GM23338 (cell line): ENCODE results near the gene CYBA. TPM values are rescaled to one million over a fixed set of nuclear protein-coding genes. Genes with fewer than 3 reads are reported as not detected.

Experiments used
- ATAC-seq: fragments of 200-7000 bp; cut with Tn5 transposase; 3 replicates; pipeline ENCODE4 v1.9.1; 2020
- DNase-seq: peaks from one replicate; pipeline ENCODE4 v3.0.0-alpha.2; 2015; ENCODE audit warnings: low spot score
- H2AFZ ChIP-seq: fragments of 200-600 bp; sonication (generic); 2 replicates; pipeline ENCODE4 v1.8.0; 2016; ENCODE audit warnings: antibody characterized with exemption, mild to moderate bottlenecking, moderate library complexity
- H3F3A ChIP-seq: fragments of 200-600 bp; sonication (generic); replicated peaks from 2 replicates; pipeline ENCODE4 v1.8.0; 2017; ENCODE audit warnings: antibody characterized with exemption, mixed run types, low read depth
- H3K27ac ChIP-seq: fragments of 200-600 bp; sonication (generic); 2 replicates; pipeline ENCODE4 v1.6.1; 2016; ENCODE audit warnings: low read depth
- H3K27me3 ChIP-seq: fragments of 200-600 bp; sonication (generic); 2 replicates; pipeline ENCODE4 v1.8.0; 2016; ENCODE audit warnings: mild to moderate bottlenecking, mixed run types, moderate library complexity; ENCODE audit not compliant: insufficient read depth
- H3K36me3 ChIP-seq: fragments of 200-600 bp; sonication (generic); 2 replicates; pipeline ENCODE4 v1.8.0; 2016; ENCODE audit warnings: mild to moderate bottlenecking; ENCODE audit not compliant: insufficient read depth
- H3K4me1 ChIP-seq: fragments of 200-600 bp; sonication (generic); 2 replicates; pipeline ENCODE4 v1.8.0; 2016; ENCODE audit warnings: mild to moderate bottlenecking, moderate library complexity; ENCODE audit not compliant: insufficient read depth
- H3K4me2 ChIP-seq: fragments of 200-600 bp; sonication (generic); 2 replicates; pipeline ENCODE4 v1.7.1; 2017; ENCODE audit warnings: mixed run types
- H3K4me3 ChIP-seq: fragments of 200-600 bp; sonication (generic); 2 replicates; pipeline ENCODE4 v1.6.1; 2016; ENCODE audit warnings: mixed run types
- H3K79me2 ChIP-seq: fragments of 200-600 bp; sonication (generic); replicated peaks from 2 replicates; pipeline ENCODE4 v1.8.0; 2017; ENCODE audit warnings: mild to moderate bottlenecking; ENCODE audit not compliant: insufficient read depth
- H3K9me2 ChIP-seq: fragments of 200-600 bp; sonication (generic); 2 replicates; pipeline ENCODE4 v1.8.0; 2017; ENCODE audit not compliant: insufficient read depth
- H4K20me1 ChIP-seq: fragments of 200-600 bp; sonication (generic); replicated peaks from 2 replicates; pipeline ENCODE4 v1.8.0; 2017; ENCODE audit warnings: mild to moderate bottlenecking; ENCODE audit not compliant: insufficient read depth
- H3K27ac Mint-ChIP-seq: 2 replicates; pipeline ENCODE4 v1.8.0; 2020; ENCODE audit warnings: inconsistent platforms, mild to moderate bottlenecking, moderate library complexity, mixed read lengths
- H3K27me3 Mint-ChIP-seq: 3 replicates; pipeline ENCODE4 v1.8.0; 2022; ENCODE audit warnings: low read depth, mild to moderate bottlenecking, moderate library complexity, mixed read lengths, inconsistent platforms; ENCODE audit not compliant: insufficient read depth, poor library complexity
- H3K36me3 Mint-ChIP-seq: 3 replicates; pipeline ENCODE4 v1.8.0; 2021; ENCODE audit warnings: low read depth, mild to moderate bottlenecking, inconsistent platforms, moderate library complexity, mixed read lengths
- H3K4me1 Mint-ChIP-seq: 3 replicates; pipeline ENCODE4 v1.8.0; 2020; ENCODE audit warnings: mild to moderate bottlenecking, inconsistent platforms, mixed read lengths
- H3K4me3 Mint-ChIP-seq: 3 replicates; pipeline ENCODE4 v1.8.0; 2021; ENCODE audit warnings: moderate library complexity, mild to moderate bottlenecking, inconsistent platforms, mixed read lengths
- H3K9me3 Mint-ChIP-seq: 3 replicates; pipeline ENCODE4 v1.8.0; 2020; ENCODE audit warnings: moderate library complexity, mild to moderate bottlenecking, inconsistent platforms, mixed read lengths
- CREB1 ChIP-seq: fragments of 250-450 bp; sonication (Bioruptor Pico); IDR thresholded peaks from 2 replicates; pipeline ENCODE4 v1.5.0; 2020; ENCODE audit warnings: low read depth, mild to moderate bottlenecking, moderate library complexity
- EZH2 ChIP-seq: fragments of 200-600 bp; sonication (generic); IDR thresholded peaks from one replicate; pipeline ENCODE4 v1.8.0; 2017; ENCODE audit warnings: antibody characterized with exemption, mild to moderate bottlenecking, low read depth; ENCODE audit not compliant: unreplicated experiment
- EZH2phosphoT487 ChIP-seq: fragments of 200-600 bp; sonication (generic); IDR thresholded peaks from one replicate; pipeline ENCODE4 v1.8.1; 2018; ENCODE audit warnings: antibody characterized with exemption; ENCODE audit not compliant: unreplicated experiment
- JUNB ChIP-seq: IDR thresholded peaks from one replicate; pipeline ENCODE4 v1.6.1; 2016; ENCODE audit warnings: antibody characterized with exemption; ENCODE audit not compliant: unreplicated experiment
- NANOG ChIP-seq: IDR thresholded peaks from 2 replicates; pipeline ENCODE4 v1.6.1; 2016; ENCODE audit warnings: antibody characterized with exemption, borderline replicate concordance
- POLR2AphosphoS5 ChIP-seq: IDR thresholded peaks from 2 replicates; pipeline ENCODE4 v1.6.1; 2016; ENCODE audit warnings: antibody characterized with exemption, low read depth
- STAT1 ChIP-seq: IDR thresholded peaks from one replicate; pipeline ENCODE4 v1.6.1; 2016; ENCODE audit warnings: antibody characterized with exemption; ENCODE audit not compliant: unreplicated experiment
- ZNF114 ChIP-seq: fragments of 250-450 bp; sonication (Bioruptor Pico); IDR thresholded peaks from 2 replicates; pipeline ENCODE4 v1.5.0; 2020; ENCODE audit warnings: mild to moderate bottlenecking, moderate library complexity
- ZNF331 ChIP-seq: fragments of 250-450 bp; sonication (Bioruptor Pico); IDR thresholded peaks from 2 replicates; pipeline ENCODE4 v1.5.0; 2020; ENCODE audit warnings: low read depth, mild to moderate bottlenecking, moderate library complexity
- polyA plus RNA-seq: library from polyadenylated mRNA; unstranded; fragments of >200 nt; fragmentation: Nextera tagmentation; extraction: Ambion mirVana; gene quantifications from 2 replicates; pipeline ENCODE4 v1.2.1, GENCODE V29; 2016
- total RNA-seq: library from RNA; depleted of rRNA; stranded (reverse); fragments of >200 nt; shearing (Covaris generic); gene quantifications from 2 replicates; pipeline ENCODE4 v1.2.3, GENCODE V29; 2014
- TF ChIP-seq, protein P1 (sequence below), 2 experiments: fragments of 200-600 bp in 1 of 2; sonication (generic) in 1 of 2; conservative IDR thresholded peaks; 2 replicates each; pipeline versions ENCODE4 v1.5.1 to v1.6.1; 2016 to 2017; ENCODE audit warnings: antibody characterized with exemption in 2 of 2, low read depth in 2 of 2, mild to moderate bottlenecking in 2 of 2, moderate library complexity in 1 of 2
- TF ChIP-seq, protein P2 (sequence below): fragments of 250-450 bp; sonication (Bioruptor Pico); IDR thresholded peaks from 2 replicates; pipeline ENCODE4 v1.5.0; 2020; ENCODE audit warnings: mild to moderate bottlenecking, moderate library complexity
- TF ChIP-seq, protein P3 (sequence below): IDR thresholded peaks from one replicate; pipeline ENCODE4 v1.6.1; 2018; ENCODE audit warnings: antibody characterized with exemption; ENCODE audit not compliant: unreplicated experiment
- TF ChIP-seq, protein P4 (sequence below): IDR thresholded peaks from 2 replicates; pipeline ENCODE4 v1.6.1; 2016; ENCODE audit warnings: antibody characterized with exemption

The CYBA gene
- total and polyA plus RNA-seq, 2 experiments from 2014 or later, result 275 to 281 TPM

DNA sequence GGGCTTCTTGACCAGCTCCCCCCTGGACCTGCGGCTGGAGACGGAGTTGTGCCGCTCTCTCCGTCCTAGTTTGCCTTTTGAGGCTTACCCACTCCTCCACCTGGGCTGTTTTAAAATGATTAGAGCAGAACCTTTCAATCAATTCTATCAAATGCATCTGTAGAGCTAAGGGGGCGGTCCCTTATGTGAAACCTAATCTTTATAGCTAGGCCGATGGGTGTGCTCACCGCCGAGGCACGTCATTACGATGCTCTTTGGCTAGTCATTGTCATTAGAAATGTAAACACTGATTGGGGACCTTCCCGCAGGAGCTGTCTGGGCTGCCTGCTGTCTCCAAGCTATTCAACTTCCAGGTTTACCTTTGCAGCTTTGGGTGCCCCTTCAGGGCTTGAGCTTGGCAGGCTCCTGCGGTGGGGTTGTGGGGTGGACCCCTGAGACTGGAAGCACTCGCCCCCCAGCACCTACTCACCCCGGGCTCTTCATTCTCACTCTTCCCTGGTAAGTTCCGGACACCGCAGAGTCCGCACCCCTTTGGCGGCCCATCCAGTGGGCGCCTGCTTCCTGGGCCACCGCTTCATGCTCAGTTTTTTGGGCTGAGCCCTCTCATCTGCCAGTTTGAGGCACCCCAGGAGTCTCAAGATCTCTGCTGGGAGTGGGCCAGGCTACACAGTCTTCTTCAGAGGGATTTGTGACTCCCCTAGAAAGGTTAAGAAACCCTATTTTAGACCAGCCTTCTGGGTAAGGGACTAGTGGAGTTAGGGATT lies 33.4 kb downstream of the CYBA start:
- no peaks in the 10 kb centered on the region for H3K4me1 ChIP-seq
- peaks cover 36% of the 10 kb centered on the region for H3K4me1 Mint-ChIP-seq
- H2AFZ ChIP-seq, result no peak overlapping the region
- H3K36me3 ChIP-seq, result peaks cover 5% of the 10 kb centered on the region
- H3K27ac Mint-ChIP-seq, result peak overlapping the region; percentile 41
- H3K4me3 Mint-ChIP-seq, result no peak overlapping the region
- H3K9me2 ChIP-seq, result no peaks in the 10 kb centered on the region
- H3K79me2 ChIP-seq, result peaks cover 49% of the 10 kb centered on the region
- H3K36me3 Mint-ChIP-seq, result peaks cover 37% of the 10 kb centered on the region
- peaks cover 4% of the 10 kb centered on the region for H3K27me3 Mint-ChIP-seq
- no peaks in the 10 kb centered on the region for H3K27me3 ChIP-seq
- no peak overlapping the region for H3K4me3 ChIP-seq
- H3K27ac ChIP-seq, result no peak overlapping the region
- ATAC-seq, result peak; percentile 64
- no peak for TF ChIP-seq STAT1
- TF ChIP-seq EZH2phosphoT487, result no peak
- TF ChIP-seq, protein P1, sequence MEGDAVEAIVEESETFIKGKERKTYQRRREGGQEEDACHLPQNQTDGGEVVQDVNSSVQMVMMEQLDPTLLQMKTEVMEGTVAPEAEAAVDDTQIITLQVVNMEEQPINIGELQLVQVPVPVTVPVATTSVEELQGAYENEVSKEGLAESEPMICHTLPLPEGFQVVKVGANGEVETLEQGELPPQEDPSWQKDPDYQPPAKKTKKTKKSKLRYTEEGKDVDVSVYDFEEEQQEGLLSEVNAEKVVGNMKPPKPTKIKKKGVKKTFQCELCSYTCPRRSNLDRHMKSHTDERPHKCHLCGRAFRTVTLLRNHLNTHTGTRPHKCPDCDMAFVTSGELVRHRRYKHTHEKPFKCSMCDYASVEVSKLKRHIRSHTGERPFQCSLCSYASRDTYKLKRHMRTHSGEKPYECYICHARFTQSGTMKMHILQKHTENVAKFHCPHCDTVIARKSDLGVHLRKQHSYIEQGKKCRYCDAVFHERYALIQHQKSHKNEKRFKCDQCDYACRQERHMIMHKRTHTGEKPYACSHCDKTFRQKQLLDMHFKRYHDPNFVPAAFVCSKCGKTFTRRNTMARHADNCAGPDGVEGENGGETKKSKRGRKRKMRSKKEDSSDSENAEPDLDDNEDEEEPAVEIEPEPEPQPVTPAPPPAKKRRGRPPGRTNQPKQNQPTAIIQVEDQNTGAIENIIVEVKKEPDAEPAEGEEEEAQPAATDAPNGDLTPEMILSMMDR (conservative IDR thresholded peaks at IDR 0.05; ENCODE audit: low read depth in 2 of 2), result no peak
- no peak for TF ChIP-seq ZNF114
- no peak for TF ChIP-seq JUNB
- TF ChIP-seq, protein P2, sequence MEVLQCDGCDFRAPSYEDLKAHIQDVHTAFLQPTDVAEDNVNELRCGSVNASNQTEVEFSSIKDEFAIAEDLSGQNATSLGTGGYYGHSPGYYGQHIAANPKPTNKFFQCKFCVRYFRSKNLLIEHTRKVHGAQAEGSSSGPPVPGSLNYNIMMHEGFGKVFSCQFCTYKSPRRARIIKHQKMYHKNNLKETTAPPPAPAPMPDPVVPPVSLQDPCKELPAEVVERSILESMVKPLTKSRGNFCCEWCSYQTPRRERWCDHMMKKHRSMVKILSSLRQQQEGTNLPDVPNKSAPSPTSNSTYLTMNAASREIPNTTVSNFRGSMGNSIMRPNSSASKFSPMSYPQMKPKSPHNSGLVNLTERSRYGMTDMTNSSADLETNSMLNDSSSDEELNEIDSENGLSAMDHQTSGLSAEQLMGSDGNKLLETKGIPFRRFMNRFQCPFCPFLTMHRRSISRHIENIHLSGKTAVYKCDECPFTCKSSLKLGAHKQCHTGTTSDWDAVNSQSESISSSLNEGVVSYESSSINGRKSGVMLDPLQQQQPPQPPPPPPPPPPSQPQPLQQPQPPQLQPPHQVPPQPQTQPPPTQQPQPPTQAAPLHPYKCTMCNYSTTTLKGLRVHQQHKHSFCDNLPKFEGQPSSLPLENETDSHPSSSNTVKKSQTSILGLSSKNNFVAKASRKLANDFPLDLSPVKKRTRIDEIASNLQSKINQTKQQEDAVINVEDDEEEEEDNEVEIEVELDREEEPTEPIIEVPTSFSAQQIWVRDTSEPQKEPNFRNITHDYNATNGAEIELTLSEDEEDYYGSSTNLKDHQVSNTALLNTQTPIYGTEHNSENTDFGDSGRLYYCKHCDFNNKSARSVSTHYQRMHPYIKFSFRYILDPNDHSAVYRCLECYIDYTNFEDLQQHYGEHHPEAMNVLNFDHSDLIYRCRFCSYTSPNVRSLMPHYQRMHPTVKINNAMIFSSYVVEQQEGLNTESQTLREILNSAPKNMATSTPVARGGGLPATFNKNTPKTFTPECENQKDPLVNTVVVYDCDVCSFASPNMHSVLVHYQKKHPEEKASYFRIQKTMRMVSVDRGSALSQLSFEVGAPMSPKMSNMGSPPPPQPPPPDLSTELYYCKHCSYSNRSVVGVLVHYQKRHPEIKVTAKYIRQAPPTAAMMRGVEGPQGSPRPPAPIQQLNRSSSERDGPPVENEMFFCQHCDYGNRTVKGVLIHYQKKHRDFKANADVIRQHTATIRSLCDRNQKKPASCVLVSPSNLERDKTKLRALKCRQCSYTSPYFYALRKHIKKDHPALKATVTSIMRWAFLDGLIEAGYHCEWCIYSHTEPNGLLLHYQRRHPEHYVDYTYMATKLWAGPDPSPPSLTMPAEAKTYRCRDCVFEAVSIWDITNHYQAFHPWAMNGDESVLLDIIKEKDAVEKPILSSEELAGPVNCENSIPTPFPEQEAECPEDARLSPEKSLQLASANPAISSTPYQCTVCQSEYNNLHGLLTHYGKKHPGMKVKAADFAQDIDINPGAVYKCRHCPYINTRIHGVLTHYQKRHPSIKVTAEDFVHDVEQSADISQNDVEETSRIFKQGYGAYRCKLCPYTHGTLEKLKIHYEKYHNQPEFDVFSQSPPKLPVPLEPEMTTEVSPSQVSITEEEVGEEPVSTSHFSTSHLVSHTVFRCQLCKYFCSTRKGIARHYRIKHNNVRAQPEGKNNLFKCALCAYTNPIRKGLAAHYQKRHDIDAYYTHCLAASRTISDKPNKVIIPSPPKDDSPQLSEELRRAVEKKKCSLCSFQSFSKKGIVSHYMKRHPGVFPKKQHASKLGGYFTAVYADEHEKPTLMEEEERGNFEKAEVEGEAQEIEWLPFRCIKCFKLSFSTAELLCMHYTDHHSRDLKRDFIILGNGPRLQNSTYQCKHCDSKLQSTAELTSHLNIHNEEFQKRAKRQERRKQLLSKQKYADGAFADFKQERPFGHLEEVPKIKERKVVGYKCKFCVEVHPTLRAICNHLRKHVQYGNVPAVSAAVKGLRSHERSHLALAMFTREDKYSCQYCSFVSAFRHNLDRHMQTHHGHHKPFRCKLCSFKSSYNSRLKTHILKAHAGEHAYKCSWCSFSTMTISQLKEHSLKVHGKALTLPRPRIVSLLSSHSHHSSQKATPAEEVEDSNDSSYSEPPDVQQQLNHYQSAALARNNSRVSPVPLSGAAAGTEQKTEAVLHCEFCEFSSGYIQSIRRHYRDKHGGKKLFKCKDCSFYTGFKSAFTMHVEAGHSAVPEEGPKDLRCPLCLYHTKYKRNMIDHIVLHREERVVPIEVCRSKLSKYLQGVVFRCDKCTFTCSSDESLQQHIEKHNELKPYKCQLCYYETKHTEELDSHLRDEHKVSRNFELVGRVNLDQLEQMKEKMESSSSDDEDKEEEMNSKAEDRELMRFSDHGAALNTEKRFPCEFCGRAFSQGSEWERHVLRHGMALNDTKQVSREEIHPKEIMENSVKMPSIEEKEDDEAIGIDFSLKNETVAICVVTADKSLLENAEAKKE (CRISPR knock-in tag), result no peak
- TF ChIP-seq CREB1 (CRISPR knock-in tag), result no peak
- TF ChIP-seq, protein P3, sequence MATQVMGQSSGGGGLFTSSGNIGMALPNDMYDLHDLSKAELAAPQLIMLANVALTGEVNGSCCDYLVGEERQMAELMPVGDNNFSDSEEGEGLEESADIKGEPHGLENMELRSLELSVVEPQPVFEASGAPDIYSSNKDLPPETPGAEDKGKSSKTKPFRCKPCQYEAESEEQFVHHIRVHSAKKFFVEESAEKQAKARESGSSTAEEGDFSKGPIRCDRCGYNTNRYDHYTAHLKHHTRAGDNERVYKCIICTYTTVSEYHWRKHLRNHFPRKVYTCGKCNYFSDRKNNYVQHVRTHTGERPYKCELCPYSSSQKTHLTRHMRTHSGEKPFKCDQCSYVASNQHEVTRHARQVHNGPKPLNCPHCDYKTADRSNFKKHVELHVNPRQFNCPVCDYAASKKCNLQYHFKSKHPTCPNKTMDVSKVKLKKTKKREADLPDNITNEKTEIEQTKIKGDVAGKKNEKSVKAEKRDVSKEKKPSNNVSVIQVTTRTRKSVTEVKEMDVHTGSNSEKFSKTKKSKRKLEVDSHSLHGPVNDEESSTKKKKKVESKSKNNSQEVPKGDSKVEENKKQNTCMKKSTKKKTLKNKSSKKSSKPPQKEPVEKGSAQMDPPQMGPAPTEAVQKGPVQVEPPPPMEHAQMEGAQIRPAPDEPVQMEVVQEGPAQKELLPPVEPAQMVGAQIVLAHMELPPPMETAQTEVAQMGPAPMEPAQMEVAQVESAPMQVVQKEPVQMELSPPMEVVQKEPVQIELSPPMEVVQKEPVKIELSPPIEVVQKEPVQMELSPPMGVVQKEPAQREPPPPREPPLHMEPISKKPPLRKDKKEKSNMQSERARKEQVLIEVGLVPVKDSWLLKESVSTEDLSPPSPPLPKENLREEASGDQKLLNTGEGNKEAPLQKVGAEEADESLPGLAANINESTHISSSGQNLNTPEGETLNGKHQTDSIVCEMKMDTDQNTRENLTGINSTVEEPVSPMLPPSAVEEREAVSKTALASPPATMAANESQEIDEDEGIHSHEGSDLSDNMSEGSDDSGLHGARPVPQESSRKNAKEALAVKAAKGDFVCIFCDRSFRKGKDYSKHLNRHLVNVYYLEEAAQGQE, result no peak
- TF ChIP-seq POLR2AphosphoS5, result no peak
- TF ChIP-seq ZNF331 (CRISPR knock-in tag), result no peak
- TF ChIP-seq, protein P4, sequence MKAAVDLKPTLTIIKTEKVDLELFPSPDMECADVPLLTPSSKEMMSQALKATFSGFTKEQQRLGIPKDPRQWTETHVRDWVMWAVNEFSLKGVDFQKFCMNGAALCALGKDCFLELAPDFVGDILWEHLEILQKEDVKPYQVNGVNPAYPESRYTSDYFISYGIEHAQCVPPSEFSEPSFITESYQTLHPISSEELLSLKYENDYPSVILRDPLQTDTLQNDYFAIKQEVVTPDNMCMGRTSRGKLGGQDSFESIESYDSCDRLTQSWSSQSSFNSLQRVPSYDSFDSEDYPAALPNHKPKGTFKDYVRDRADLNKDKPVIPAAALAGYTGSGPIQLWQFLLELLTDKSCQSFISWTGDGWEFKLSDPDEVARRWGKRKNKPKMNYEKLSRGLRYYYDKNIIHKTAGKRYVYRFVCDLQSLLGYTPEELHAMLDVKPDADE, result no peak
- TF ChIP-seq NANOG, result no peak
- no peak for TF ChIP-seq EZH2
- DNase-seq, result no peak
- H3F3A ChIP-seq, result 0 out of 2 replicates have a peak, but pooled peaks cover 8% of the 10 kb centered on the region
- H3K9me3 Mint-ChIP-seq, result no peaks in the 10 kb centered on the region
- no peak overlapping the region for H3K4me2 ChIP-seq
- H4K20me1 ChIP-seq, result peaks cover 27% of the 10 kb centered on the region
